Activated gamma-delta T cell treated with Interleukin-2 at 50 U/mL for 16 hours (primary cell): ENCODE measurements around the gene RNF215.
A peak's percentile ranks its signal among the peaks of the same experiment; 100 is the strongest.

Source experiments
- DNase-seq: peaks from one replicate; pipeline ENCODE4 v3.0.0-alpha.2; 2020

Gene RNF215

DNA sequence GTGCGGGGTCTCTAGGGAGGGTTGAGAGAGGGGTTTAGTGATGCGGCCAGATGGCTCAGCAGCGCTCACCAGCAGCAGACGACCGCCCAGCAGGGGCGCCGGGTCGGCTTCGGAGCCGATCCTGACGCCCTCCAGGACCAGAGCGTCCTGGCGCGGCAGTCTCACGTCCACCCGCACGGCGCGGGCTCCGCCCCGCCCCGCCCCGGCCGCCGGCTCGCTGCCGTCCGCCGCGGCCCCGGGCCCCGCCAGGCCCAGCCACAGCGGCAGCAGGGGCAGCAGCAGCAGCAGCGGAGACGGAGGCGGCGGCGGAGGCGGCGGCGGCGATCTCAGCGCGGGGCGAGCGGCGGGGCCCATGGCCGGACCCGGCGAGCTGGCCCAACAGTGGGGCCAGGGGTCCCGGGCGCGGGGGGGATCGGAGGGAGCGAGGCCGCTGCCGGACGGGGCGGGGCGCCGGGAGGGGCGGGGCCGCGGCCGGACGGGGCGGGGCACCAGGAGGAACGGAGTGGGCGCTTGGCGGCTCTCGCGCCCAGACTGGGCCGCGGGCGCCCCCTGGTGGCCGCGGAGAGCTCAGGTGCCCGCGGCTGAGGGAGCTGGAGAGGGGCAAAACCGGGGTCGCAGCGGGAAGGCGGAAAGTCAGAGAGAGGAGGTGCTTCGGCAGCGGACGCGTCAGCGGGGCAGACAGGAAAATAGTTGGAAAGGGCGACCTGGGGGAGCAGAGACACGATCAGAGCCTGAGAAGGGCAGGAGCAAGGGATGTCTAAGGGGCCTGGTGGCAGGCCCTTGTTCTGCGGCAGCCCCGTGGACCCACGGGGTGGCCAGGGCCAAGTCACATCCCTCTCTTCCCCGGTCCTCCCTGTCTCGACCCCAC, at the start of gene RNF215:
Gene RNF215 (minus strand): TSS at position 452 of the 868 bp plus-strand sequence. CDS start 98 bp downstream, at position 354.
- peak; percentile 77 for DNase-seq

GRCh38 chr22:30436196-30436595, 49.0 kb upstream of the RNF215 start:
- no peak for DNase-seq

DNA sequence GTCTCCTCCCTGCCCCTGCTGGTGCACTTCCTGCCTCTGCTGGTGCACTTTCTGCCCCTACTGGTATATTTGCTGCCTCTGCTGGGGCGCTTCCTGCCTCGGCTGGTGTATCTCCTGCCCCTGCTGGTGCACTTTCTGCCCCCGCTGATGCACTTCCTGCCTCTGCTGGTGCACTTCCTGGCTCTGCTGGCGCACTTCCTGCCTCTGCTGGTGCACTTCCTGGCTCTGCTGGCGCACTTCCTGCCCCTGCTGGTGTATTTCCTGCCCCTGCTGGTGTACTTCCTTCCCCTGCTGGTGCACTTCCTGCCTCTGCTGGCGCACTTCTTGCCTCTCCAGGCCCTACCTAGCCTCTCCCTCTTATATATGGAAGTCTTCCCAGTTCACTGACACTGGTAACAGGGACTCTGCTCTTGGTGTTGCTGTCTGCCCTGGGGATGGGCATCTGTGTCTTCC, 48.5 kb upstream of the RNF215 start:
- DNase-seq, result peak; percentile 85

GRCh38 chr22:30434843-30435242, 47.6 kb upstream of the RNF215 start:
- no peak for DNase-seq

DNA sequence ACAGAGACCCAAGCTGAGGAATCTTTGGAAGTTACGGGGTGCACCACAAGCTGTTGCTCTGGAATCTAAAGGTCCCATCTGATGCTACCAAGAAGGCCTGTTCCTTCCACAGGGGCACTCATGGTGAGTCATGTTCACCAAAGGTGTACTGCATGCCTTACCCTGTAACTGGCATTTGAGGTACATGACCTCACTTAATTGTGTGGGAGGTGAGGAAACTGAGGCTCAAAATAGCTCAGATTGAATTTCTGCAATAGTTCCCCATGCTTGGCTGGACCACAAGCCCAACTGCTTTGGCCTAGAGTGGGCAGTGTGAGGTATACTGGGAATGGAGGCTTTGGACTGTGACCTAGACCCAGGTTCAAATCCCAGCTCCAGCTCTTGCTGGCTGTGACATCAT, 46.6 kb upstream of the RNF215 start:
- no peak for DNase-seq

DNA sequence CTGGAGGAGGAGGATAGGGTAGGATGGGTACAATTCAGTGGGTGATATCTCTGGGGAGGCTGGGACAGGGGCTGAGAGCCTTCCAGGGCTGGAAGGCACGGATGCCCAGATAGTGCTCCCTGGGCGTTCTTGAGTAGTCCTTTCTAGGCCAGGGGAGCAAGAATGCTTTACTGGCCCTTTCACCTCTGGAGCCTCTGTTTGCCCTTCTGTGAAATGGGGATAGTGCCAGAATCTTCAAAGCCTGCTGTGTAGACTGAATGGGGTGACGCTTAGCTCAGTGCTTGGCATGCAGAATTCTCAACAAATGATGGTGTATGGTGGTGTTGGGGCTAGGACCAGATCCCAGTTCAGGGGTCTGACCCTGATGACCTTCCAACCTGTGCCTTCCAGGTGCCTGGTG, 46.0 kb upstream of the RNF215 start:
- no peak for DNase-seq

- no peak for DNase-seq
Measured at GRCh38 chr22:30432520-30432919, 45.3 kb upstream of the RNF215 start.

GRCh38 chr22:30432096-30432495, 44.9 kb upstream of the RNF215 start:
- no peak for DNase-seq

DNA sequence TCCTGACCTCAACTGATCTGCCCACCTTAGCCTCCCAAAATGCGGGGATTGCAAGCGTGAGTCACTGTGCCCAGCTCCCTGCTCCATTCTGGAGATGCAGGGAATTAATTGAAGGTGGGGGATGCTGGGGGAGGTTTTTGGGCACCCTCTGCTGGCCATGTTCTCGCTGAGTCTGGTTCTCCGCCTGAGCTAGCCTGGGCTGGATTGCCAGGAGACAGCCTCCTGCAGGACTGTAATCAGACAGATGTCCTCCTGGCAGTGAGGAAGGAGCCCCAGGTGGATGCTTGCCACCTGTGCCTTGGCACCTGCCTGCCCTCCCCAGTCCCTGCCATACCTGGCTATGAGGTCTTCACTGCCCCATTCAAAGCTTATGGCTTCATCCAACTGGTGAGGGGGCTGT, 43.7 kb upstream of the RNF215 start:
- DNase-seq, result no peak

DNA sequence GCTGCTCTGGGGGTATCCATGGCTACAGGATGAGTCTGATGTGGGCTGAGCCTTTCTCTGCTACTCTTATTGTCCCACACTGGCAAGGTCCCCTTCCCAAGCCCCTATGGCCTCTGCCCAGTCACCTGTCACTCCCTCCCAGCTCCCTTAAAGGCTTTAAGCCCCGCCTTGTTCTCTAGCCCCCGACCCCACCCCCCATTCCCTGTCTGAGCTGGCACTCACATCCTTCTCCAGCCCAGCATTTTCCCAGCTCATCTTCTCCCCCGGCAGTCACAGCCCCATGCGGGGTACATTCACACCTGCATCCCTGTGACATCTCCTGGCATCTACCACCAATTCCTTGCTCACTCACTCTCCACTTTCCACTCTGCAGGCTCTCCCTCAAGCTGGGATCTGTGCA, 42.7 kb upstream of the RNF215 start:
- no peak for DNase-seq

GRCh38 chr22:30427871-30428270, 40.7 kb upstream of the RNF215 start:
- DNase-seq, result no peak

DNA sequence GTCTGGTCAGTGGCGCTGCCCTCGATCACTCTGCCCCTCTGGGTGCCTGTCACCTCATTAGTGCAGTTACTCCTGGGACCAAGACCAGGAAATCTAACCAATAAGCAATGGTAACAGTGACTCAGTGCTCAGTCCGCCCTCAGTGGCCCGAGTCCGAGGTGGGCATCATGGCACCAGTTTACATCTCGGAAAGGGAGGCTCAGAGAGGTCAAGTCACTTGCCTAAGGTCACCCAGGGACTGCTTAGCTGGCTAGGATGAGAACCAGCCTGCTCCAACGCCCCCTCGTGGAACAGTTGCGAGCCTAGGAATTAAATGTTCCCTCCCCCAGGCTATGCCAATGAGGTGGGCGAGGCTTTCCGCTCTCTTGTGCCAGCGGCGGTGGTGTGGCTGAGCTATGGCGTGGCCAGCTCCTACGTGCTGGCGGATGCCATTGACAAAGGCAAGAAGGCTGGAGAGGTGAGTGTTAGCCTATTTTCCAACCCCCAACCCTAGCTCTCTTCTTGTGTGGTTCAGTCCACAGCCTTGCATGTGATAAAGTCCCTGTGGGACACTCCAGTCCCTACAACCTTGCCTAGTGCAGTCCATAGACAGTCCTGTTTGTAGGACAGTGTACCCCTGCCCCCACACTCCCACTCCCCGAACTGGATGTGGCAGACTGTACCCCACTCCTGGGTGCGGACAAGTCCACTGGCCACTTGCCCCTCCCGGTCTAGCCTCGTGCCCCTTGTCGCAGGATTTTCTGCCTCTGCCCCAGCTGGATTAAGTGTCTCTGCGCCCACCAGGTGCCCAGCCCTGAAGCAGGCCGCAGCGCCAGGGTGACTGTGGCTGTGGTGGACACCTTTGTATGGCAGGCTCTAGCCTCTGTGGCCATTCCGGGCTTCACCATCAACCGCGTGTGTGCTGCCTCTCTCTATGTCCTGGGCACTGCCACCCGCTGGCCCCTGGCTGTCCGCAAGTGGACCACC, 39.5 kb upstream of the RNF215 start:
- DNase-seq, result peak; percentile 83

GRCh38 chr22:30425616-30426387, 38.6 kb upstream of the RNF215 start, which contains the start of gene MTFP1:
TSS of gene MTFP1 (plus strand) at chr22:30425768. CDS start at chr22:30425880, 112 bp downstream.
- DNase-seq, result peak; percentile 30

- DNase-seq, result no peak
Measured at GRCh38 chr22:30425327-30425615, 38.1 kb upstream of the RNF215 start.

DNA sequence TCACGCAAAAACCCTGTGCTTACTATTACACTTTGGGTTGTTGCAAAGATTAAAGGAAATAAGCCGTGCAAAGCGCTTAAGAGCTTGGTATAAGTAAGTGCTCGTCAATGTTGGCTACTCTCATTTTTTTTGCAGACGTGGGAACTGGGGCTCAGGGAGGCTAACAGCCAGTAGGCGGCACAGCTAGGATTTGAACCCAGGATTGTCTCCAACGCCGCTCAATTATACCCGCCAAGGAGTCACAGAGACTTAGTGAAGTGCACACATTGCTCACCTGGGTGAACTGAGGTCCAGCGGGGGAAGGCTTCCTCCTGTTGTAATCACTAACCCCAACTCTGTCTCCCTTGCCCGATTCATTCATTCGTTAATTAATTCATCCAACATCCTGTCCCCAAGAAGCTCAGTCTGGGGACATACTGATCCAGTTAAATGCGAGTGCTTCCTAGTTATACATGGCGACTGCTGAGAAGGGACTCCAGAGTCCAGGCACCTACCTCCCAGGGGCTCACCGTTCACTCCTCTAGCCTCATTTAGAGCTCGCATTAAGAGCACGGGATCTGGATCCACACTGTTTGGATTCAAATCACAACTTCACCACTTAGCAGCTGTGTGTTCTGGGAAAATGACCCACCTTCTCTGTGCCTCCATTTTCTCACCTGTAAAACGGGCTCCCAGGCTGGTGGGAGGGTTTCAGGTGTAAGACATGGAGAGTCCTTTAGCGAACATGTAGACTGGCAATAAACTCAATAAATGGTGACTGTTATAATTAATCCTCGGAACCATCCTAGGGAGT, 37.5 kb upstream of the RNF215 start:
- no peak for DNase-seq

- DNase-seq, result peak; percentile 98
Measured at GRCh38 chr22:30423959-30424533, 36.8 kb upstream of the RNF215 start.

- DNase-seq, result peak; percentile 41
Measured at GRCh38 chr22:30423301-30423958, 36.2 kb upstream of the RNF215 start.

DNA sequence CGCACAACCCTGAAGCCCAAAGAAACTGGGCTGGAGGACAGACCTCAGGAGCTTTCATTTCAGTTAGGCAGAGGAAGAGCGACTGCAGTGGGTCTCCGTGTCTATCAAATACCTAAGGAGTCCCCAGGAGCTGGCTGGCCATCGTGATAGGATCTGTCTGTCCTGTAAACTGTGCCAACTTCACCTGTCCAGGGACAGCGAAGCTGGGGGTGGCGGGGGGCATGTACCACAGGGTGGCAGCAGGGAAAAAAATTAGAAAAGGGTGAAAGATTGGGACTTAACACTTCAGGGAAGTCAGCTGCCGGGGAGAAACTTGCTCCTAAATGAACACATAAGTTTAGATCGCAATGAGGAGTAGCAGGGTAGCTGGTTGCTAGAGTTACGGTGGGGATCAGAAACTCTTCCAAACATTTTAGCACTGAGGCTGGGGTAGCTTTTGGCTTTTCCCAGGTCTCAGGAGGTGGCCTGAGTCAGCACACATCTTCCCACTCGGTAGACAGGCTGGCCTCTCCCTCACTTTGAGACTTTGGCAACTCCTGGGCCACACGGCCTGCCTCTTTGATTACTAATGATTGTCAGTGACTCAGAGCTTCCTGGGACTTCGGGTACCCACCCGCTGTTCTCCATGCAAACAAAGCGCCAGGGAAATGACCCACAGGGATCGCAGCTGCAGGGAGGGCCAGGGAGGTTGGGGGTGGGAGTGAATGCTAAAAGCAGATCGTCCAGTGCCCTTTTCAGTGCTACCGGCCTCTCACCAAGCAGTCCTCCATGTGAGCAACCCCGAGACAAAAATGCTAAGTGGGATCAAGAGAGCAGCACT, 35.5 kb upstream of the RNF215 start:
- no peak for DNase-seq

DNA sequence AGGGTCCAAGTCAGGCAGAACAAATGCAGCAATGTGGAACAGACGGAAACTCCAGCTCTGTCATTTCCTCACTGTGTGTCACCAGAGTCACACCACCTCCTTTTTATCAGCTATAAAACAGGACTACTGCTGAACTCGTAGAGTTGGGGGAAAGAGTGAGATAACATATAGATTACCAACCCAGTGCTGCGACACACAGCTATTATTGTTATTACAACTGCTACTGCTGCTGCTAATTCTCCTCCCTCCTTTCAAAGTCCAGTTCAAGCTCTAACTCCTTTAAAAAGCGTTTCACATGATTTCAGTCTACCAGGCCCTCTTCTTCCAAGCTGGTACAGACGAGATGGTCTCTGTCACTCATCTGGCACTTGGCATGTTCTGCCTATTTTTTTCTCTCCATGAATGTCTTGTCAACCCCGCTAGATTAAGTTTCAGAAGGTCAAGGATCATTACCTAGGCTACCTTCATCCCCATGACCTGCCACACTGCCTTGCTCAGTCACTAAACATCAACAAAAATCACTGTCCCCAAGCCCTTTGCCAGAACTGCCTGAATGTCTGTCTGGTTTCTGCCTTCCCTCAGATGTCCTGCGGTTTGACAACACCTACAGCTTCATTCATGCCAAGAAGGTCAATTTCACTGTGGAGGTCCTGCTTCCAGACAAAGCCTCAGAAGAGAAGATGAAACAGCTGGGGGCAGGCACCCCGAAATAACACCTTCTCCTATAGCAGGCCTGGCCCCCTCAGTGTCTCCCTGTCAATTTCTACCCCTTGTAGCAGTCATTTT, 34.7 kb upstream of the RNF215 start:
- no peak for DNase-seq
